Measurements from ENCODE around the gene EXD3. TPM values are rescaled to one million over a fixed set of nuclear protein-coding genes. Genes with fewer than 3 reads are reported as not detected.

The EXD3 gene
- total RNA-seq, 1 experiment from 2014 or later: 15.3 TPM

DNA sequence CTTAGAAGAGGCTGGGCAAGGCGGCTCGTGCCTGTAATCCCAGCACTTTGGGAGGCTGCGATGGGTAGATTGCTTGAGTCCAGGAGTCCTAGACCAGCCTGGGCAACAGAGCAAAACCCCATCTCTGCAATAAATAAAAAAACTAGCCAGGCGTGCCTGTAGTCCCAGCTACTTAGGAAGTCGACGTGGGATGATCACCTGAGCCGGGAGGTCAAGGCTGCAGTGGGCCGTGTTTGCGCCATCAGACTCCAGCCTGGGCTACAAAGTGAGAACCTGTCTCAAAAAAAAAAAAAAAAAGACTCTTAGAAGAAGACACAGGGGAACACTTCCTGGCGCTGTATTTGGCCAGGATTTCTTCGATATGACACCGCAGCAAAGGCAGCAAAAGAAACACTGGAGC, 97.2 kb downstream of the EXD3 start:
- no peaks in the 10 kb centered on the region for H3K27me3 ChIP-seq (ENCODE audit: insufficient read depth, low read length)
- no peaks in the 10 kb centered on the region for H3K9me3 ChIP-seq (ENCODE audit: control insufficient read depth, low read depth, low read length)
- no peak overlapping the region for H3T11ph ChIP-seq (ENCODE audit: low read length)
- H3K79me2 ChIP-seq (ENCODE audit: insufficient read depth, low read length): no peaks in the 10 kb centered on the region
- no peak overlapping the region for H3K4me3 Mint-ChIP-seq
- H4K5ac ChIP-seq (ENCODE audit: insufficient read length, low read depth, low read length): no peak overlapping the region
- peaks cover 6 to 26% of the 10 kb centered on the region in 2 experiments for H3K9me3 Mint-ChIP-seq
- H3K4me1 Mint-ChIP-seq: no peaks in the 10 kb centered on the region
- no peak overlapping the region for H3K14ac ChIP-seq (ENCODE audit: insufficient read depth, low read length)
- H3K27ac ChIP-seq (ENCODE audit: insufficient read length, low read depth, low read length): no peak overlapping the region
- H3K56ac ChIP-seq (ENCODE audit: insufficient read length, low read depth, low read length): no peak overlapping the region
- H2AFZ ChIP-seq (ENCODE audit: low read length): no peak overlapping the region
- no peak overlapping the region for H2BK5ac ChIP-seq (ENCODE audit: insufficient read length, low read length)
- H3K18ac ChIP-seq (ENCODE audit: insufficient read length, low read depth, low read length): no peak overlapping the region
- H4K91ac ChIP-seq (ENCODE audit: insufficient read length, low read depth, low read length): no peak overlapping the region
- DNase-seq: no peak
- TF ChIP-seq CTCF (conservative IDR thresholded peaks at IDR 0.05): no peak
- peaks cover 1 to 4% (median 2%) of the 10 kb centered on the region in 3 experiments; a peak in 3 of 7 replicates for H3K36me3 Mint-ChIP-seq (ENCODE audit: insufficient read depth in 1 of 3, low read depth in 3 of 3)
- H4K20me1 ChIP-seq (ENCODE audit: control insufficient read depth, insufficient read depth, insufficient read length): no peaks in the 10 kb centered on the region
- H3K4me2 ChIP-seq (ENCODE audit: insufficient read depth, insufficient read length, low read length): no peak overlapping the region
- H3K27ac Mint-ChIP-seq: no peak overlapping the region
- no peak overlapping the region for H3K9ac ChIP-seq (ENCODE audit: extremely low read depth, insufficient read length, low read length)
- no peak overlapping the region for H2BK12ac ChIP-seq (ENCODE audit: insufficient read length, low read depth, low read length)
- H3K79me1 ChIP-seq (ENCODE audit: insufficient read depth, low read depth, low read length, poor library complexity, severe bottlenecking): no peaks in the 10 kb centered on the region
- no CpG with 5 or more reads among the region's 12 CpGs for WGBS (ENCODE audit: extremely low coverage, insufficient read length, low lambda C conversion rate)
- H4K8ac ChIP-seq (replicated peaks; ENCODE audit: insufficient read length, low read depth, low read length): no peak overlapping the region
- no peak overlapping the region for H2BK20ac ChIP-seq (ENCODE audit: low read depth, low read length, poor library complexity, severe bottlenecking)
- H2AK5ac ChIP-seq (ENCODE audit: insufficient read length, low read length): no peak overlapping the region
- H3K23me2 ChIP-seq (ENCODE audit: insufficient read length, low read depth, low read length, poor library complexity, severe bottlenecking): no peaks in the 10 kb centered on the region
- no peak overlapping the region for H2BK120ac ChIP-seq (ENCODE audit: low read depth, low read length, poor library complexity, severe bottlenecking)
- no peak overlapping the region for H3K4ac ChIP-seq (ENCODE audit: low read depth, low read length)
- H3K4me1 ChIP-seq (ENCODE audit: insufficient read depth, low read length): no peaks in the 10 kb centered on the region
- no peak overlapping the region for H3K23ac ChIP-seq (ENCODE audit: insufficient read length, low read depth, low read length)
- peaks cover 12% of the 10 kb centered on the region for H3K27me3 Mint-ChIP-seq (ENCODE audit: low read depth)
- no peak overlapping the region for H2BK15ac ChIP-seq (ENCODE audit: low read depth, low read length)
